Measurements from ENCODE around the gene RBM4B.

RBM4B gene

DNA sequence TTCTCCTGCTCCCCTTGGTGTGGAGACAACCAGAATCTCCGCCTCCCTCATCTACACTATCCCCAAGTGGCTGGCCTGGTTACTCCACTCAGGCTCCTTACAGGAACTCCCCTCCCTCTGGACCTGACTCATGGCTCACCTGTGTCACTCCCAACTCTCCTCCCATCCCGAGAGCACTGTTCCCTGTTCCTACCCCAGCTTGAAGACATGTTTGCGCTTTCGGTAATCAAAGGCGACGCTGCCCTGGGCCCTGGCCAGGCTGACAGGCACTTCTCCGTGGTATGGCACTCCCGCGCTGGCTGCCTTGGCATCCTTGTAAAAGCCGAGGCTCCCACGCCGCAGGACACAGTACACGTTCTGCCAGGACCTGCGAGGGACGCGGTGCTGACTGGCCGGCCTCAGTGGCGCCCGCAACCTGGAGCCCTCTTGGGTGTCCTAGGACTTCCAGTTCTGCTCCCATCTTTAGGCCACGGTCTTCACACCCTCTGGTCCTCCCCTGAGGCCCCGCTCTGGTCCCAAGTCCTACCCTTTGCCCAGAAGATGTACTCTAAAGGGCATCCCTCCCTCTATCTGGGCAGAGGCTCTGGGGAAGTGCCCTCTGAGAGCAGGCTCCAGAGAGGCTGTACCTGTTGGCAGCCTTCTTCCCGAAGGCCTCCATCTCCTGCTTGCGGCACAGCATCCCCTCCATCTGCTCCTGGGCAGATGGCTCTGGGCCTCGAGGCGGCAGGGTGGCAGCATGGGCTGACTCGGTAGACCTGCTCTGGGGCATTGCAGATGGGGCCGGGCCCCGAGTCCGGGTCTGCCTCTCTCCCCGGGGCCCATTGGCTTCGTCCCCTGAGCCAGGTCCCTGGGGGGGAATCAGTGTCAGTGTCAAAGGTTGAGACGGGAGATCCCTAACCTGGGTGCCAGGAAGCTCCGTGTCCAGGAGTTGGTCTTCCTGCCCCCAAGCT lies 9.4 kb upstream of the RBM4B start:
- no peak for DNase-seq (ENCODE audit: low spot score)

DNA sequence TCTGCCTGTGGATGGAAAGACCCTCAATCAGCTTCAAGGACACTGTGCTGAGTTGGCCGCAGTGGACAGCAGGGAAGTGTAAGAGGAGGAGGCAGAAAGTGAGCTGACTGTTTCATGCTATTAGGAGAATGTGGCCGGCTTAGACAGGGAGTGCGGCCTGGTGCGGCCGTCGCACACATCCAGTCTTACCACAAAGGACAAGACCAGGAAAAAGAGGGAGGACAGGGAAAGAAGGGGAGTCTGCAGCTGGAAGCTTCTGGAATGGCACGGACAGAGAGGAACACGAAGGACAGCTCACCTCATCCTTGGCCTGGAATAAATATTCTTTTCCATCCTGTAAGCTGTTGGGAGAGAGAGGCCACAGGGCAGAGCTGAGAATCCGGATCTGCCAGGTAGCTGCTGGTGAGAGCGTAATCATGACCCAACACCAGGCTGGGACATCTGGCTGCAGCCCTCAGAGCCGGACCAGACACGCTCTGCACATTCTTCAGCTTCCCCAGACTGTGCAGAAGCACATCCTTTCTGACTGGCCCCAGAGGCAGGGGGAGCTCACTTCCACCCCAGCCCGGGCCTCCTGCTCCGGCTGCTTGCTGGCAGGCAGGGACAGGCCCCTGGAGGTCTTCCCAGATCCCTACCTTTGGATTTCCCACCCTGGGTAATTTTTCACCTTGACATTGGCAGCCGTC lies 8.6 kb upstream of the RBM4B start:
- no peak for DNase-seq (ENCODE audit: low spot score)

DNA sequence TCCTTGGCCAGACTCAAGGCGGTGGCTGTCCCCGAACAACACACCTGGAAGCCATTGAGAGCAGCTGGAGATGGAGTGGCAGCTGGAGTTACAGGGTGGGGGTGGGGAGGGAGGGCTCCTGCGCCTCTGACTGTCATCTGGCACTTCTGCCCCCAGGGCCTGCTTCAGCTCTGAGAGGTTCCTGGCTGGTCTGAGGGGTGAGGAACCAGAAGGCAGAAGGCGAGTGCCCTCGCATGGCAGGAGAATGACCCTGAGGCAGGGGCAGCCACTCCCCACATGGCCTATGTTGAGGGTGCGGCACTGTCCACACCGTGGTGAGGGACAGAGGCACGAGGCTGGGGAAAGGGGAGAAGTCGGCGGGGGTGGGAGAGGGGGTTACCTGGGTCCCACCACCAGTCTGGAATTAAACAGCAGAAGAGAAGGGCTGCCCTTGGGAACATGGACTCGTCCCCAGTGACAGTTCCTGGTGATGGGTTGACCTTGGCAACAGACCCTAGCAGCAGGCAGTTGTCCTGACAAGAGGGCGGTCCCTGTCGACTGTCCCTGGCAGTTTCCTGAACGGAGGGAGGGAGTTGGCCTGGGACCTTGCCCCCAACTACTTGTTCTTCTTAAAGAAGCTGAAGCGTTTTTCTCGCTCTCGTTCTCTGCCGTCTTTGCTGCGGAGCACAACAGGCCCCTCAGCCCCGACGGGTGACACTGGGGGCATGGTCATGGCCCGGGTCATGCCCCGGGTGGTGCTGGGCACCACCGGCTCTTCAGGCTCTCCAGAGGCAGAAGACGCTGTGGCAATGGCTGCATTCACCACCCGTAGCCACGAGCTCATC lies 7.8 kb upstream of the RBM4B start:
- no peak for DNase-seq (ENCODE audit: low spot score)

DNA sequence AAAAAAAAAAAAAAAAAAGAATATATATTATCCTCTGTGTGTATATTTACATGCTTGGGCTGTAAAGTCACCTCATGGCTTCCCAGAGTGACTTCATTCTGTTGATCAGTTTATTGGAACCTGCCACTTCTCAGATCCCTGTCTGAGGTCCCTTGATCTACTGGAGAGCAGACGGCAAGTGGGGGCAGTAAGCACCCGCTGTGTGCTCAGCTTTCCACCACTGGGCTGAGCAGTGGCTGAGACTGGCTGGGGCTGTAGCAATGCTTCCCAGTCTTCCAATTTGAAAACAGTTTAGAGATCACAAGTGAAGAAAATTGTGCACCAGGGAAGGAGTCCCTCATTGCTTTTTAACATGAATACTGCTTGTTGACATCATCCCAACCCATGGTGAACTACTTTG lies 6.9 kb upstream of the RBM4B start:
- DNase-seq (ENCODE audit: low spot score) = no peak

DNA sequence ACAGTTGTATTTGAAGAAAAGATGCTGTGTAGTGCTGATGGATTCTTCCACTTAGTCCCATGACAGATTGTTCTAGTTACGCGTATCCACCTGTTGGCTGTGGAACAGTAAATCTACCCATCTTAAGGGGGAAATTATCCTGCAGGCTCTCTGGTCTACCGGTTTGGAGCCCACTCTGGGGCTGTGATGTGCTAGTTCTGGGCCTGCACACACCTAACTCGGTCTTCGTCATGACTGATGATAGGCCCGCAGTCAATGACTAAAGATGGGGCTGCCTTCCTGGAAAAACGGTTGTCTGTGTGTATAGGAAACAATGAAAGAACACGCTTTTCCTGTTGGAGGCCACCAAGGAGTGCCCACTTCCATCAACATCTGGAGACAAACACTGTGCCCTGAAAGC lies 6.2 kb upstream of the RBM4B start:
- no peak for DNase-seq (ENCODE audit: low spot score)

DNA sequence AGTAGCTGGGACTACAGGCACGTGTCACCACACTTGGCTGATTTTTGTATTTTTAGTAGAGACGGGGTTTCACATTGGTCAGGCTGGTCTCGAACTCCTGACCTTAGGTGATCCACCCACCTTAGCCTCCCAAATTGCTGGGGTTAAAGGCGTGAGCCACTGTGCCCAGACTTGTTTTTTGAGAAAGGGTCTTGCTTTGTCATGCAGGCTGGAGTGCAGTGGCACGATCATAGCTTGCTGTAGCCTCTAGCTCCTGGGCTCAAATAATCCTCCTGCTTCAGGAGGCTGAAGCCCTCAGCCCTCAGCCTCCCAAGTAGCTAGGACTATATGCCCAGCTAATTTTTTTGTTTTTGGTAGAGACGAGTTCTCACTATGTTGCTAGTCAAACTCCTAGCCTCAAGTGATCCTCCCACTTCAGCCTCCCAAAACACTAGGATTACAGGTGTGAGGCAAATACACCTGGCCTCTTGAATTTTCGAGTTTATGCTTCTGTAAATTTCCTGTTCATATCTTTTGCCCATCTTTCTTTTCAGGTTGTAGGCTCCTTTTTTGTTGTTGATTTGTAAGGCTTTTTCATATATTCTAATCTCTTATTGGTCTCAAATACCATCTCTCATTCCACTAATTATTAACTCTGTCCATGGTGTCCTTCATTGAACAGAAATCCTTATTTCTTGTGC lies 3.4 kb upstream of the RBM4B start:
- no peak for DNase-seq (ENCODE audit: low spot score)

DNA sequence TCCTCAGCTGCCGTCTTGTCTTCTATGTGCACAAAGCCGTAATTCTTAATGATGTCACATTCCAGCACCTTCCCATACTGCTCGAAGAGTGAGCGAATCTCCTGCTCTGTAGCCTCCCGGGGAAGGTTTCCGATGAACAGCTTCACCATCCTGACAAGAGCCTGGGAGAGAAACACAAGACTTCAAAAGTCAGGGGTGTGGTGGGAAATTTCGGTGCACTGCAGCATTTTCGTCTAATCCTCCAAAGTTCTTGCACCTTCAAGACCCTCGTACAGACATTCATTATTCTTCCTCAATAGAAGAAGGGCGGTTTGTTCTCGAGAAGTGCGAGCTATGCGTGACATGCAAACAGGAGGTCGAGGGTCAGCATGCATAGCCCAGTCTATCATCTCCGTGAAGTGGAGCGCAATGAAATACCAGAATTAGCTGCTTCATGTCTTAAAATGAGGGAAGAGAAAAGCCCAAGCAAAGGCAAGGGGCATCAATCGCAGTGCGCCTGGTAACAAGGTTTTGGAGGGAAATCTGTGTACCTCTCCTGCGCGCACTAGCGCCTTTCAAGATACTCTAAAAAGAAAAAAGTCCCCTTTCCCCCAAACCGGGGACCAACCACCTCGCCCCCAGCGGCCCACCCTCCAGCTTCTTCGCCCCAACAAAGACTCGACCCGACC lies 622 bp downstream of the RBM4B start:
- no peak for DNase-seq (ENCODE audit: low spot score)

DNA sequence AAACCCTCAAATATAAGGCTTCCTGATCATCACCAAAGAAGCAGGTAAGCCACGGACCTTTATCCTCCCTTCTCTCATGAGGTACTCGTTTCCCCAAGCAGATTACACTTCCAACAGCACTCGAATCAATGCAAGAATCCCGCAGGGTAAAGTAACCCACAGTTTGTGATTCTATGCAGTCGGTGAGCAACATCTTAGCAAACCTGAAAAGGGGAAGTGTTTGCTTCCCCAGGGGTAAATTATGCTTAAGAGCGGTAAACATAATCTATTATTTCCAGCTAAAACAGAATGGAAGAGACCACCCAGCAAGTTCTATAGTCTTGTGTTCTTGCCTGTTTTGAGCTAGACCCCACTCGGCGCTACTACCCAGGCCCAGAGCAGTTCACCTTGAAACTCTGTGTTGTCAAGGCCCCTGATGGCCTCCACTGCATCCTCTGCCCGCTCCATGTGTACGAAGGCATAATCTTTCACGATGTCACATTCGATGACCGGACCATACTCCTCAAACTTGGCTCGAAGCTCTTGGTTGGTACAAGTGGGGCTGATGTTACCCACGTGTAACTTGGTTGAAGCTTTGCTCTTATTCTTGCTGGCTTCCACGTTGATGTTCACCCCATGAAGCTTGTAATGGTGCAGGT lies 1.3 kb downstream of the RBM4B start:
- DNase-seq (ENCODE audit: low spot score) = no peak

DNA sequence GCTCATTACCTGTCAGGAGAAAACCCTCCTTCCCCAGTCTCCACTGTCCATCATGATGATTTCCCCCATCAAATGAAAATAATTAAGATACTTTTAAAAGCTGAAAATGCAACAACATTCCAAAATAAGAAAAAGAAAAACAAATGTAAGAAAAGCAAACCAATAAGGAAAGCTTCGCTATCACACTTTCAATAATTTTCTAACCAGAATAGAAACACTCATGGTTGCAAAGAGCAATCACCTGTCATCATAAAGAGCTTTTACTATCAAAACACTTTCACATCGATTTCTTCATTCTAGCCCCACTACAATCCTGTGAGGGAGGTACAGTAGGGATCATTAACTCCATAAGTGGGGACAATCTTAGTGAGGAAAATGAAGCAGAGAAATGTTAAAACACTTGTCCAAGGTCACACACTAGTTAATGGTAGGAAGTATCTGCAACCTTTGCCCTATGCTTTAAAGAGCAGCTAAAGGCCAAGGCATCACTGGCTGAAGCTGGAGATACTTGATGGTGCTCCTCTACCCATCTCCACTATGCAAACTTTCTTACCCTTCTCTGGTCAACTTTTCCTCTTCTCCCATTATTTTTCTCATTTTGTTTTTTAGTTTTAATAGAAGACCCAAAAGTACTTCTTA lies 2.6 kb downstream of the RBM4B start:
- no peak for DNase-seq (ENCODE audit: low spot score)

DNA sequence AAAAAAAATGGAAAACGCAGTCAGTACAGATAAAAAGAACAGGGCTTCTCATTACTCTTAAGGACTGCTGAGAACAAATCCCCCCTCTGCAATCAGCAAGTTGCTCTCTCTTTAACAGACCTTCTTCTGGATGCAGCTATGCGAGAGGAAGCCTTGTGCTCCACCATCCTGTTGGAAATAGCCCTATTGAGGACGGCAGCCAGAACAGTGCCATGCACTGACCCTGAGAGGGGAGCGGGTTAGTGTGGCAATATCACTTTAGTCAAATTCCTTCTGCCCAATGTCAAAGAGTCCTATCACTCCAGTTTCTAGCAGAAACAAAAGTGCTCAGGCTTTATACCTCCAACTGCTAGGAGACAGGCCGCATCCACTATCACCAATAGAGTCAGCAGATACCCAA lies 6.9 kb downstream of the RBM4B start:
- DNase-seq (ENCODE audit: low spot score) = no peak

DNA sequence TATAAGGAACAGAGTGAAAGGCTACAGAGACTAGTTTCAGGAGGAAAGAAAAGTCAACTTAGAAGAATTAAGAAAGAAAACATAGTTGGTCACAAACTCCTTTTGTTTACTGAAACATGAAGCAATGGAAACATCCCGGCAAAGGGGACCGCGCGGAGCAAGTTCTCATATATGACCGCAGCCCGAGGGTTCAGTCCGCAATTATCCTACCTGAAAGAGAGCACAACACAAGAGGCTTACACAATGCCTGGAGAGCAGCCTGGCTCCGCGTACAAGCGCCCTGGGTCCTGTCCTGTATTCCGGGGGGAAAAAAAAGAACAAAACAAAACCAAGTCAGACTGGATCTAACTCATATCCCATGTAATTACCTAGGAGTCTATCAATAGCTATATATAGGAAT lies 12.3 kb downstream of the RBM4B start:
- no peak for DNase-seq (ENCODE audit: low spot score)

DNA sequence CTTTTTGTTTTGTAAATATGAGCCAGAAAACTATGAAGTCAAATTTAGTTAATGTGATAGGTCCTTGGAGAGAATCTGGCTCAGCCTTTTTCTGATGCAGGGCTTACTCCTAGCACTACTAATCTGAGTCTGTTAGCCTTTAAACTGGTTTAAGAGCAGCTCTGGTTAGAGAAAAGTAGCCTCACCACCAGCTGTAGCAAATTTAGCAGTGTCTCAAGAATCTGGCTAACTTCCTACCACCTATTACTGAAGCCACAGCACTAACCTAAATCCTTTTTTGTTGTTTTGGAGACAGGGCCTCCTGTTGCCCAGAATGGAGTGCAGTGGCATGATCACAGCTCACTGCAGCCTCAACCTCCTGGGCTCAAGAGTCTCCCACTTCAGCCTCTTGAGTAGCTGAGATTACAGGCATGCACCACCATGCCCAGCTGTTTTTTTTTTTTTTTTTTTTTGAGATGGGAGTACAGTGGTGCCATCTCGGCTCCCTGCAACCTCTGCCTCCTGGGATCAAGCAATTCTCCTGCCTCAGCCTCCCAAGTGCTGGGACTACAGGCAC lies 13.9 kb downstream of the RBM4B start:
- no peak for DNase-seq (ENCODE audit: low spot score)

DNA sequence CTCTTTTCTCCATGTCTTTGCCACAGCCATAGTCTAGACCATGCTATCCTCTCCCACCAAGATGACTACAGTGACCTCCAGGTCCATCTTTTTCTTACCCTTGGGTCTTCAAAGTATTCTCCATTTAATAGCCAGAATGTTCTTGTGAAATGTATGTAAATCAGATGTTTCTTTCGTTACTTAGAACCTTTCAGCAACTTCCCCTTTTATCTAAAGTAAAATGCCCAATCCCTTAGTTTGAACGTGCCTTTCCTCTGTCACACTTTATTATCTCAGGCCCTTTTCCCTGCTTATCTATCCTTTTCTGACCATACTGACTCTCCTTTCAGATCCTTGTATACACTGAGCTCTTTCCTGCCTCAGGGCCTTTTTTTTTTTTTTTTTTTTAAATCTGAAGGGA lies 17.9 kb downstream of the RBM4B start:
- DNase-seq (ENCODE audit: low spot score) = no peak

DNA sequence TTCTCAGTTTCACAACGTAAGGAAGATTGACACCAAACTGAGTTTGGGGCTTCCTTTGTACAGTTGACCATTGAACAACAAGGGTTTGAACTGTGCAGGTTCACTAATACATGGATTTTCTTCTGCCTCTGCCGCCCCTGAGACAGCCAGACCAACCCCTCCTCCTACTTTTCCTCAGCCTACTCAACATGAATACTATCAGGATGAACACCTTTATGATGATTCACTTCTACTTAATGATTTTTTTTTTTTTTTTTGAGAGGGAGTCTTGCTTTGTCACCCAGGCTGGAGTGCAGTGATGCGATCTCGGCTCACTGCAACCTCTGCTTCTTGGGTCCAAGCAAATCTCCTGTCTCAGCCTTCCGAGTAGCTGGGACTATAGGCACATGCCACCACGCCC lies 24.6 kb downstream of the RBM4B start:
- DNase-seq (ENCODE audit: low spot score) = no peak

DNA sequence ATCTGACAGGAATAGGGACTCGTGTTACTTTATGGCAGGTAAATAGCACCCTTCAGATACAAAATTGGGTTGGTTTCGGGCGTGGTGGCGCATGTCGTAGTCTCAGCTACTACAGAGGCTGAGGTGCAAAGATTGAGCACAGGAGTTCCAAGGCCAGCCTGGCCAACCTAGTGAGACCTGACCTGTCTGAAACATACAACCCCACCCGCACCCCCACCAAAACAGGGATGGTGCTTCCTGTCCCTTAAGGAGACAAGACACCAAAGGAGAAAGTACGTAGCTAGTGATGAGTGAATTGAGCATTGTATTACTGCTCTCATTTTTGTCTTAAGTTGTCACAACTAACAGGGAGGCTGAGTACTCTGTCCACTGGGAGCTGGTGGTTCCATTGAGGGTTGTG lies 25.0 kb downstream of the RBM4B start:
- no peak for DNase-seq (ENCODE audit: low spot score)

DNA sequence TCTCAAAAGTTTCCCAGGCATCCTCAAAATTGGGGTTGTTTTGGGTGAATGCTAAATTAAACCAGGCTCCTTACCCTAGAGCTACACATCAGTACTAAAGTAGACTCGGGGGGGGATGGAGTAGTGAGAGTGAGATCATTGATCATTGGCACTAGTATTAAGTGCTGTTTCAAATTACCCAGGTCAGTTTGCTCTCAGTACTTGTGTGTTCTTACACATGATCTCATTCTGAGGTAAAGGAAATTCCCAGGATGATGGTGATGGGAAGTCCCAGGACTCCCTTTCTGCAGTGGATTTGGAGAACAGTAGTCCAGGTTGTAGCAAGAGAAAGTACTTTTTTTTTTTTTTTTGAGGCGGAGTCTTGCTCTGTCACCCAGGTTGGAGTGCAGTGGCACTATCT lies 26.7 kb downstream of the RBM4B start:
- no peak for DNase-seq (ENCODE audit: low spot score)

DNA sequence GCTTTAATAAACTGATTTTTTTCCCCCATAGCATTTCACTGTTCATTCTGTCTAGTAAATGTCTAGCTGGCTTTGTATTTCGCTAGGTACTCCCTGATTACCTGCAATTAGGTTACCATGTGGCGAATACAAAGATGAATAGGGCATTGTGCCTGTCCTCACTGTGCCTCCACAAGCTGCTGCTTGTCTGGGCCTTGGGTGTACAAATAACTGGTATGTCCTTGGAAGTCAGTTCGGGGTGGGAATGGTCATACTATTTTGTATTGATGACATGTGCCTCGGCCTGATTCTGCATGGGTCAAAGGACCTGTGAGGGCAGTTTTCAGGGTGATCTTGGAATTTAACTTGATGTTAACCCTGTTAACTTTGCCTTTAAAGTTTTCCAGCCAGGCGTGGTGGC lies 27.8 kb downstream of the RBM4B start:
- no peak for DNase-seq (ENCODE audit: low spot score)

DNA sequence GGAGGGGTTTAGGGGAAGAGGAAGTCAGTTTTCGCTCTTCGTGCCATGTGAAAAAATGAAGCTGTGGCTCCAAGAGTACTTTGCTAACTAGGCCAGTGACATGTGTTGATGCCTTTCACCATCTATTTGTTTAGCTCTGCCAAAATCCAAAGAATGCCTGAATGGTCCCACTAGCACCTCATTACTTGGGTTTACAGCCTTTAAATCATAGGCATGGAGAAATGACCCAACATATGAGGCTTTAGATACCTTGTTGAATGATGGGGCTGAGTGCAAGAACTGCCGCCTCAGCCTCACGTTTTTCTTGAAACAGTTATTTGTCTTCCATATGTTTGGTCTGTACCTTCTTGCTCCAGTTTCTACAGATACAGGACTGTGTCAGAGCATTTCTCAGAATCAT lies 30.9 kb downstream of the RBM4B start:
- DNase-seq (ENCODE audit: low spot score) = no peak

DNA sequence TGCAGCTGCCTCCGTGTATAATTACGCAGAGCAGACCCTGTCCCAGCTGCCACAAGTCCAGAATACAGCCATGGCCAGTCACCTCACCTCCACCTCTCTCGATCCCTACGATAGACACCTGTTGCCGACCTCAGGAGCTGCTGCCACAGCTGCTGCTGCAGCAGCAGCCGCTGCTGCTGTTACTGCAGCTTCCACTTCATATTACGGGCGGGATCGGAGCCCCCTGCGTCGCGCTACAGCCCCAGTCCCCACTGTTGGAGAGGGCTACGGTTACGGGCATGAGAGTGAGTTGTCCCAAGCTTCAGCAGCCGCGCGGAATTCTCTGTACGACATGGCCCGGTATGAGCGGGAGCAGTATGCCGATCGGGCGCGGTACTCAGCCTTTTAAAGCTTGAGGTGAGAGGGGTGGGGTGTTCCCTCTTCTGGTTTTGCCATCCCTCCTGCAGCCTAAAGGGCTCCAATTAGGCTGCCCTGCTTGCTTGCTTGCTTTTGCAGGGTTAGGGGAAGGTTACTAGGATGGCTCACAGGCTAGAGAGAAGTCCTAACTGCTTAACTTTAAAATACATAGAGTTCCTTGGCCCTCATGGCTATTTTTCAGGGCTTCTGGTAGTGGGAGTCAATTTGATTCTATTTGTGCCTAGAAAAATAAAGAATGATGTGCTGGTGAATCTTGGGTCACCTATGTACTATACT lies 33.8 kb downstream of the RBM4B start:
- no peak for DNase-seq (ENCODE audit: low spot score)

DNA sequence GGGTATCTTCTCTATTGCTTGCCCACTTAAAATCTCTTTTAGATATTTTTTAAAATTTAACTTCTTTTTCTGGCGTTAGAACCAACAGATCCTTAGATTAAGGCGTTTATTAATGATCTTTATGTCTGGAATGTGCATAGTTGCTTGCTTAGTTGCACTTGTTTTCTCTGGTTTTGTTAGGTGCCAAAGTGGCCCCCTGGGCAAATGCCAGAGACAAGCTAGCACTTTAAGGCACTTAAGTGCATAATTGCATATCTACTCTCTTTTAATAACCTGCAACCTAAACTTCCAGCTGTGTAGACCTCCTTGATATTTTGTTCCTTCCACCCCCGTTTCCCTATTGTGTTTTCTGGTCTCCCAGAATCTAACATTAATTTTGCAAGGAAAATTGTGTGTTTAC lies 35.9 kb downstream of the RBM4B start:
- DNase-seq (ENCODE audit: low spot score) = no peak
